Psoas muscle (tissue), 8 donors: ENCODE data around the gene DOC2A. TPM values are rescaled to one million over a fixed set of nuclear protein-coding genes. Genes with fewer than 3 reads are reported as not detected.

Experiments used
- ATAC-seq, 4 donors: fragments of 200-7000 bp; cut with Tn5 transposase; one replicate each; pipeline ENCODE4 v1.9.1; 2020; ENCODE audit warnings: moderate library complexity in 3 of 4, mild to moderate bottlenecking in 2 of 4
- DNase-seq, 2 donors: peaks; one replicate each; pipeline ENCODE4 v3.0.0-alpha.2; 2020
- H3K27ac ChIP-seq: fragments of 200-600 bp; one replicate; pipeline ENCODE4 v1.8.0; 2022
- H3K27me3 ChIP-seq, 3 donors: fragments of 200-600 bp in 1 of 3; one replicate each; pipeline versions ENCODE4 v1.6.1 to v1.8.0; 2013 to 2022; ENCODE audit warnings: low read length in 2 of 3, mild to moderate bottlenecking in 2 of 3, moderate library complexity in 1 of 3; ENCODE audit not compliant: insufficient read depth in 3 of 3
- H3K36me3 ChIP-seq, 2 donors: fragments of 200-600 bp in 1 of 2; one replicate each; pipeline versions ENCODE4 v1.6.1 to v1.8.0; 2013 to 2022; ENCODE audit warnings: low read depth in 1 of 2, mild to moderate bottlenecking in 1 of 2, moderate library complexity in 1 of 2; ENCODE audit not compliant: insufficient read depth in 1 of 2
- H3K4me1 ChIP-seq: fragments of 200-600 bp; one replicate; pipeline ENCODE4 v1.8.0; 2022
- H3K4me3 ChIP-seq: fragments of 200-600 bp; one replicate; pipeline ENCODE4 v1.8.0; 2022; ENCODE audit warnings: mild to moderate bottlenecking
- H3K9me3 ChIP-seq: fragments of 200-600 bp; one replicate; pipeline ENCODE4 v1.8.0; 2022
- CTCF ChIP-seq: fragments of 200-600 bp; IDR thresholded peaks from one replicate; pipeline ENCODE4 v1.8.0; 2022; ENCODE audit warnings: antibody characterized with exemption
- WGBS, 3 donors: extraction: QIAGEN DNeasy Blood & Tissue Kit; methylation state at CpG; one replicate each; pipeline versions ENCODE4 v1.1.6 to v1.1.7; 2013; 5-methylcytosine and 5-hydroxymethylcytosine counted together
- intact Hi-C, 2 donors: fragments of 100-400 bp; cut with DNase I; formaldehyde crosslinking; loops; one replicate each; pipeline versions ENCODE4 v1.11.0 to v1.14.2; 2022
- polyA plus RNA-seq, 3 donors: library from polyadenylated mRNA; stranded (reverse); fragments of 200-250 nt; gene quantifications; one replicate each; pipeline ENCODE4 v1.2.3, GENCODE V29; 2013
- total RNA-seq, 4 donors: library from RNA; stranded (reverse); fragmentation: NEBNext Ultra II Directional in 2 of 4; extraction: Animal tissue kit (Norgen Biotek cat#: 25700) in 2 of 4; gene quantifications; one replicate each; pipeline versions ENCODE4 v1.2.1 to v1.2.4, GENCODE V29; 2021 to 2023
- donor health status: healthy with polysubstance abuse.
- donor health status: DM: no; HTN: no; CAD: no; lungs with moderate emphysema.
- donor health status: Bipolar disorder and iron deficiency.
- donor health status: healthy.
- donor health status: DM: yes; HTN: yes; CAD: no.
- donor health status: DM: no; HTN: no; CAD: no.
- donor health status: DM: no; HTN: no; CAD: no.
- donor health status: DM: yes; HTN: yes; CAD: no.

DOC2A gene
- total and polyA plus RNA-seq, 7 donors: 0.11 to 0.51 (median 0.15) TPM; not detected in 2

GRCh38 chr16:30025574-30025973 is 14.7 kb upstream of the DOC2A start:
- intact Hi-C loops: loop anchor here in 1 of 2 donors (10.0 kb wide), 1 partner anchor 331 kb away; no protein-coding TSS in a partner anchor
- no peak overlapping the region for H3K4me3 ChIP-seq
- H3K27ac ChIP-seq: no peak overlapping the region
- no peak for TF ChIP-seq CTCF
- ATAC-seq (no peak), DNase-seq (no peak)
- H3K4me1 ChIP-seq: no peaks in the 10 kb centered on the region
- WGBS, 3 donors: 69 to 72% (median 69%) methylated on average over 7 of the region's 7 CpGs
- H3K9me3 ChIP-seq: no peaks in the 10 kb centered on the region
- H3K27me3 ChIP-seq: peaks cover 0 to 41% (median 9%) of the 10 kb centered on the region in 3 donors
- H3K36me3 ChIP-seq: no peaks in the 10 kb centered on the region

GRCh38 chr16:30025156-30025555 is 14.3 kb upstream of the DOC2A start:
- intact Hi-C loops: loop anchor here in 1 of 2 donors (10.0 kb wide), 1 partner anchor 330 kb away; no protein-coding TSS in a partner anchor
- Histone ChIP-seq H3K27me3 (peaks cover 0 to 39% (median 5%) of the 10 kb centered on the region in 3 donors), H3K4me3 (no peak overlapping the region), H3K9me3 (no peaks in the 10 kb centered on the region), H3K36me3 (no peaks in the 10 kb centered on the region), H3K4me1 (no peaks in the 10 kb centered on the region), H3K27ac (no peak overlapping the region)
- WGBS, 3 donors: 67 to 70% (median 68%) methylated on average over 20 of the region's 20 CpGs
- ATAC-seq (no peak), DNase-seq (no peak)
- TF ChIP-seq CTCF: no peak

DNA sequence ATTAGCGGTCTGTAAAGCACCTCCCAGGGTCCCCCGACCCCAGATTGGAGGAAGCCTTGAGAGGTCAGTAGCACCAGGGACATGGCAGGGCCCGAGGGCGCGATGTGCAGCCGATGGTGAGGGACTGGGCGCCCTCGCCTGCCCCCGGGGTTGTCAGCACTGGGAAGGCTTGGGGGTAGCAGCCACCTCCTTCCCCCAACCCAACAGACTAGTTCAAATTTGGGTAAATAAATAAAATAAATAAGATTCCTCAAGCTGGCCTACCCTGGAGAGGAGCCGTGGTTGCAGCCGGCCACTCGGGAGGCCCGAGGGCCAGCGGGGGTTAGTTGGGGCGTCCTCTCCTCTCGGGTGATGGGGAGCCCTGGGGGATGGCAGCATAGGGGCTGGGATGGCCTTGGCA is 13.6 kb upstream of the DOC2A start:
- 75 to 84% (median 76%) methylated on average over 16 of the region's 16 CpGs for WGBS, 3 donors
- H3K27me3 ChIP-seq: peaks cover 0 to 32% (median 2%) of the 10 kb centered on the region in 3 donors
- no peaks in the 10 kb centered on the region for H3K9me3 ChIP-seq
- no peak for TF ChIP-seq CTCF
- no peaks in the 10 kb centered on the region for H3K36me3 ChIP-seq
- intact Hi-C loops: loop anchor here in 1 of 2 donors (10.0 kb wide), 1 partner anchor 330 kb away; no protein-coding TSS in a partner anchor
- no peak for DNase-seq
- ATAC-seq: no peak
- H3K4me3 ChIP-seq: no peak overlapping the region
- H3K4me1 ChIP-seq: no peaks in the 10 kb centered on the region
- no peak overlapping the region for H3K27ac ChIP-seq

GRCh38 chr16:30023586-30023985 is 12.8 kb upstream of the DOC2A start:
- WGBS, 3 donors: 81 to 86% (median 81%) methylated on average over 11 of the region's 11 CpGs
- TF ChIP-seq CTCF: no peak
- no peaks in the 10 kb centered on the region for H3K36me3 ChIP-seq
- ATAC-seq (no peak), DNase-seq (no peak)
- H3K4me3 ChIP-seq: no peak overlapping the region
- H3K27me3 ChIP-seq: peaks cover 0 to 25% (median 2%) of the 10 kb centered on the region in 3 donors
- H3K27ac ChIP-seq: no peak overlapping the region
- H3K9me3 ChIP-seq: no peaks in the 10 kb centered on the region
- H3K4me1 ChIP-seq: no peaks in the 10 kb centered on the region
- intact Hi-C loops: loop anchor here in 1 of 2 donors (10.0 kb wide), 1 partner anchor 329 kb away; no protein-coding TSS in a partner anchor

DNA sequence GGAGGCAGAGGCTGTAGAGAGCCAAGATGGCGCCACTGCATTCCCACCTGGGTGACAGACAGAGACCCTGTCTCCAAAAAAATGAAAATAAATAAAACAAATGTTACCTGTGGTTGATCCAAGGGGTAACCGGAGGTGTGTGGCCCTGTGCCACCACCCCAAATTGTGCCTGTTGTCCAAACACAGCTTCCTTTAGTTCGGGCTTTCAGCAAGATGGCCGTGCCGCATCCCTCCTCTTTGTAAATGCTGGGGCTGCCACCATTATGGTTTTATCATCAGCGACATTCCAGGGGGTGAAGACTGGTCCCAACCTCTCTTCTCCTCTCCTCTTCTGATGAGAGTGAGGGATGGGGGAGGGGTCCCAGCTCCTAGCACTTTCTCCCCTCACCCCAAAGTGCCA is 12.1 kb upstream of the DOC2A start, which contains the start of gene C16orf92:
Gene C16orf92, plus strand, starts transcription at position 312 of the 400 bp plus-strand sequence. CDS start 143 bp downstream, outside the sequence.
- Histone ChIP-seq H3K27ac (no peak within 1 kb of the TSS), H3K9me3 (no peaks in the 10 kb centered on the region), H3K27me3 (peaks cover 0 to 20% (median 2%) of the 10 kb centered on the region in 3 donors), H3K36me3 (no peaks in the 10 kb centered on the region), H3K4me3 (no peak within 1 kb of the TSS), H3K4me1 (no peaks in the 10 kb centered on the region)
- WGBS, 3 donors: 77 to 83% (median 81%) methylated on average over 6 of the region's 6 CpGs
- intact Hi-C loops: loop anchor here in 1 of 2 donors (10.0 kb wide), 1 partner anchor 328 kb away; no protein-coding TSS in a partner anchor
- no peak for DNase-seq
- no peak for ATAC-seq
- no peak for TF ChIP-seq CTCF
